Measurements from ENCODE around the gene PQBP1.

The PQBP1 gene

DNA sequence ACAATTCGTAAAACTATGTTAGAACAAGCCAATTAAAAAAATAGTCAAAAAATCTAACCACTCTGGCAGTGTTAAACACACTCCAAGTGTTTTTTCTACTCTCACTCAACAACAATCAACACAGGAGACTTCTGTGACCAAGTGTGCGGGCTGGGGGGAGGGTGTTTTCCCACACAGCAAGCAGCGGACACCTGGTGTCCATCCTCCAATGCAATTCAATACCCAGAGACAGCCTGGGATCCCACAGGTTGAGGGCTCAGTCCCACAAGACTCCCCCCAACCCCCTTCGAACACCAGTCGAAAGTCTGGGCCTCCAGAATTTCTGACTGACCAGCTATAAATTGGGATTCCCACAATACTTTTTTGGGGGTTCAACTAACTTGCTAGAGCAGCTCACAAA lies 29.4 kb downstream of the PQBP1 start:
- H3K9me3 Mint-ChIP-seq, result no peaks in the 10 kb centered on the region
- no peak overlapping the region for H3K27ac Mint-ChIP-seq
- no peak overlapping the region for H3K4me3 Mint-ChIP-seq
- peaks cover 33% of the 10 kb centered on the region for H3K4me1 Mint-ChIP-seq (ENCODE audit: low read depth)
- no peaks in the 10 kb centered on the region for H3K27me3 Mint-ChIP-seq
- peaks cover 36% of the 10 kb centered on the region for H3K36me3 Mint-ChIP-seq (ENCODE audit: low read depth)

DNA sequence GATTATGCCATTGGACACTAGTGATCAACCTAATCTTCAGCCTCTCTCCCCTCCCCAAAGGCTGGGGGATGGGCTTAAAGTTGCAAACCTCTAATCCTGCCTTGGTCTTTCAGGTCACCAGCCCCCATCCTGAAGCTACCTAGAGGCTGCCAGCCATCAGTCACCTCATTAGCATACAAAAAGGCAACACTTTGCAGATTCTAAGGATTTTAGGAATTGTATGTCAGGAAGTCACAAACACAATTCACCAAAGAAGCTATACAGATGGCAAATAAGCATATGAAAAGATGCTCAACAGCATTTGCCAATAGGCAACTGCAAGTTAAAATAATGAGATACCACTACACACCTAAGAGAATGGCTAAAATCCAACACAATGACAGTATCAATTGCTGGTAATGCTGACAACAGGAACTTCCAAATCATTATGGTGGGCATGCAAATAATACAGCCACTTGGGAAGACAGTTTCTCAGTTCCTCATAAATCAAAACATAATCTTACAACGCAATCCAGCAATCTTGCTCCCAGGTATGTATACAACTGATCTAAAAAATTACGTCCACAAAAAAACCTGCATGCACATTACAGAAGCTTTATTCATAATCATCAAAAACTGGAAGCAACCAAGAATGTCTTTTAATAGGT lies 30.1 kb downstream of the PQBP1 start:
- H3K4me3 Mint-ChIP-seq, result no peak overlapping the region
- peaks cover 30% of the 10 kb centered on the region for H3K4me1 Mint-ChIP-seq (ENCODE audit: low read depth)
- H3K27ac Mint-ChIP-seq, result no peak overlapping the region
- H3K27me3 Mint-ChIP-seq, result no peaks in the 10 kb centered on the region
- peaks cover 36% of the 10 kb centered on the region for H3K36me3 Mint-ChIP-seq (ENCODE audit: low read depth)
- H3K9me3 Mint-ChIP-seq, result no peaks in the 10 kb centered on the region

DNA sequence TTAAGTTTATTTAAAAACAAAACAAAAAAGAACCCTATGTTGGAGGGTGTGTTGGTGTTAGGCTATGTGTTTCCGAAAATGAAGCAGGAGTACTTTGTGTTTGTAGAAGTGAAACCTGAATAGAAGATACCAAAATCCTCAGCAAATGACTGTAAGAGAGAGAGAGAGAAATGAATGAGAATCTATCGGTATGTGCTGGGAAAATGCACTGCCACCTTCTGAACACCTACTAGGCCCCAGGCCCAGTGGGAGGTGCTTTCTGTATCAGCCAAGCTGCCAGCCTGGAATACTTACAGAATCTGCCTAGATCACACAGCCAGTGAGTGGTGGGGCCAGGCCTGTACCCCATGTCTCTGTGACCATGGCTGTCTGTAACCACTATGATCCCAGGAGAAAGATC lies 36.0 kb downstream of the PQBP1 start:
- H3K4me1 Mint-ChIP-seq (ENCODE audit: low read depth), result peaks cover 57% of the 10 kb centered on the region
- peak overlapping the region; percentile 48 for H3K4me3 Mint-ChIP-seq
- H3K36me3 Mint-ChIP-seq (ENCODE audit: low read depth), result peaks cover 42% of the 10 kb centered on the region
- no peaks in the 10 kb centered on the region for H3K9me3 Mint-ChIP-seq
- peak overlapping the region; percentile 97 for H3K27ac Mint-ChIP-seq
- H3K27me3 Mint-ChIP-seq, result no peaks in the 10 kb centered on the region

DNA sequence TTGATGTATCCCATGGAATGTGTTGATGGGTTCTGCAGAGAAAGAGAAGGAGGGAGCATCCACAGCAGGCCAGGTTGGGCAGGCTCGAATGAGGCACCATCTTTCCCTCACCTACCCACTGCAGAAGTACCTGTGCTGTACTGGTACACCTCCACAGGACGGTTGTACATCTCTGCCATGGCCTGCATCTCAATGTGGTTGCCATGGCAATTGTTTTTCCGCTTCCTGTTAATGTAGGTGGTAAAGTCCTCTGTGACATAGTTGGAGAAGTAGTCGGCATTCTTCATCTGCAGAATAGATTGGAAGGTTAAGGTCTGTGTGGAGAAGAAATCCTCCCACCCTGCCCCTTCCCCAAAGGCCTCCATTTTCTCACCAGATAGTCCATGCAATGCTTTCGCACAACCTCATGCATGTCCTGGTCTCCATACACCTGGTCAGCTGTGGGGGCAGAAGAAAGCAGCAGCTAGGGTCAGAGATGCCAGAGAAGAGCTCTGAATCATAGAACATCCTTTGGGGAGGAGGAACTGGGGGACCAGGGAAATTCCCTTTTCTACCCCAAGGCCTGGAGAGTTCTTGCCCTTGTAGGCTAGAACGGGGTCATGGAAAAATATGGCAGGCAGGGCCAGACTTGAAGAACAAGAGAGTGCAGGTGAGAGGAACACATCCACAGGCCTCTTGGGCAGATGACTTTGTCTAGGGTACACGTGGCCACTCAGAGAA lies 37.0 kb downstream of the PQBP1 start:
- Mint-ChIP-seq H3K27ac (peak overlapping the region; percentile 97), H3K9me3 (no peaks in the 10 kb centered on the region), H3K27me3 (no peaks in the 10 kb centered on the region), H3K36me3 (ENCODE audit: low read depth) (peaks cover 42% of the 10 kb centered on the region), H3K4me3 (peak overlapping the region; percentile 73), H3K4me1 (ENCODE audit: low read depth) (peaks cover 67% of the 10 kb centered on the region)

DNA sequence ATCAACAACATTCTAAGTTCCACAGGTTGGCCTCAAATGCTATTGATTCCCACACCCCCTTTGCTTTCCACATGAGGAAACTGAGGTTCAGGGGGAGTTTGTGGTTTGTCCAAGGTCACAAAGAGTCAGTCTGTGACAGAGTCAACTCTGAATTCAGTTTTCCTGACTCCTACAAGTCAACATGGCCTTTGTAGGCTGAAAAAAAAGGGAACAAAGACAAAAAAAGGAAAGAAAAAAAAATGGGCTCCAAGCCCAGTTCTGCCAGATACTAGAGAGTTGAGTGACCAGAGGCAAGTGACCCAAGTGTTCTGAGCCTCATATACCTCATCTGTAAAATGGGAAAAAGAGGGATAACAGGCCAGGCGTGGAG lies 37.6 kb downstream of the PQBP1 start:
- peak overlapping the region; percentile 73 for H3K4me3 Mint-ChIP-seq
- H3K27ac Mint-ChIP-seq, result peak overlapping the region; percentile 97
- no peaks in the 10 kb centered on the region for H3K9me3 Mint-ChIP-seq
- peaks cover 43% of the 10 kb centered on the region for H3K36me3 Mint-ChIP-seq (ENCODE audit: low read depth)
- peaks cover 72% of the 10 kb centered on the region for H3K4me1 Mint-ChIP-seq (ENCODE audit: low read depth)
- H3K27me3 Mint-ChIP-seq, result no peaks in the 10 kb centered on the region

DNA sequence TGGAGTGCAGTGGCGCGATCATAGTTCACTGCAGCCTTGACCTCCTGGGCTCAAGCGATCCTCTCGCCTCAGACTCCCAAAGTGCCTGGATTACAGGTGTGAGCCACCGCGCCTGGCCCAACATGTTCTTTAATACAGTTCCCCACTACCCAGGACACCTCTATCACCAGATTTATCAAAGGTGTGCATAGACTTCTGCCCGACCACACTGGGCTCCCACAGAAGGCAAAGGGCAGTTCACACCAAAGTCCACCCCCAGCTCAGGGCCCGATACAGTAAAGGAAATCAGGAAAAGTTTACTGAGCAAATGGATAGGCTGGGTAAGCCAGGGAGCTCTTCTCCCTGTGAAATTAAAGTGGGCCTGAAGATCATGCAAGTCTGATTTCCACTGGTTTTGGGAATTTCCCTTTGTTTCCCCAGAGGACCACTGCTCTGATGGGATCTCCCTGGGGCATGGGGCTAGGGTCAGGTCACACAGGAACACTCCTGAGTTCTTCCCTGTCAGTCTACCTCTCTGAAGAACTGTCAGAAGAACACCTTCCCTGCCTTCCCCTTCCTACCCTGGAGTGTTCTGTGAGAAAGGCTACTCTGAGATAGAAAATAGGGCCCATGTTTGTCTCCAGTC lies 38.8 kb downstream of the PQBP1 start:
- H3K4me3 Mint-ChIP-seq, result peak overlapping the region; percentile 83
- no peaks in the 10 kb centered on the region for H3K9me3 Mint-ChIP-seq

GRCh38 chrX:48937054-48937907 lies 39.6 kb downstream of the PQBP1 start:
- Mint-ChIP-seq H3K9me3 (no peaks in the 10 kb centered on the region), H3K36me3 (ENCODE audit: low read depth) (peaks cover 50% of the 10 kb centered on the region), H3K4me1 (ENCODE audit: low read depth) (peaks cover 90% of the 10 kb centered on the region), H3K4me3 (peak overlapping the region; percentile 83), H3K27me3 (no peaks in the 10 kb centered on the region), H3K27ac (peak overlapping the region; percentile 97)

More for the DNA sequence above, 38.8 kb downstream of the PQBP1 start:
- peaks cover 43% of the 10 kb centered on the region for H3K36me3 Mint-ChIP-seq (ENCODE audit: low read depth)
- peaks cover 83% of the 10 kb centered on the region for H3K4me1 Mint-ChIP-seq (ENCODE audit: low read depth)
- peak overlapping the region; percentile 97 for H3K27ac Mint-ChIP-seq
- no peaks in the 10 kb centered on the region for H3K27me3 Mint-ChIP-seq

- Mint-ChIP-seq H3K27ac (peak overlapping the region; percentile 97), H3K27me3 (no peaks in the 10 kb centered on the region), H3K4me3 (peak overlapping the region; percentile 83), H3K9me3 (no peaks in the 10 kb centered on the region), H3K36me3 (ENCODE audit: low read depth) (peaks cover 52% of the 10 kb centered on the region), H3K4me1 (ENCODE audit: low read depth) (peaks cover 98% of the 10 kb centered on the region)
These were observed 41.1 kb downstream of the PQBP1 start for GRCh38 chrX:48938721-48939425.

- Mint-ChIP-seq H3K27ac (peak overlapping the region; percentile 97), H3K9me3 (no peaks in the 10 kb centered on the region), H3K4me1 (ENCODE audit: low read depth) (peaks cover 96% of the 10 kb centered on the region), H3K4me3 (peak overlapping the region; percentile 83), H3K27me3 (no peaks in the 10 kb centered on the region), H3K36me3 (ENCODE audit: low read depth) (peaks cover 44% of the 10 kb centered on the region)
These were observed 41.9 kb downstream of the PQBP1 start for GRCh38 chrX:48939524-48940228.

DNA sequence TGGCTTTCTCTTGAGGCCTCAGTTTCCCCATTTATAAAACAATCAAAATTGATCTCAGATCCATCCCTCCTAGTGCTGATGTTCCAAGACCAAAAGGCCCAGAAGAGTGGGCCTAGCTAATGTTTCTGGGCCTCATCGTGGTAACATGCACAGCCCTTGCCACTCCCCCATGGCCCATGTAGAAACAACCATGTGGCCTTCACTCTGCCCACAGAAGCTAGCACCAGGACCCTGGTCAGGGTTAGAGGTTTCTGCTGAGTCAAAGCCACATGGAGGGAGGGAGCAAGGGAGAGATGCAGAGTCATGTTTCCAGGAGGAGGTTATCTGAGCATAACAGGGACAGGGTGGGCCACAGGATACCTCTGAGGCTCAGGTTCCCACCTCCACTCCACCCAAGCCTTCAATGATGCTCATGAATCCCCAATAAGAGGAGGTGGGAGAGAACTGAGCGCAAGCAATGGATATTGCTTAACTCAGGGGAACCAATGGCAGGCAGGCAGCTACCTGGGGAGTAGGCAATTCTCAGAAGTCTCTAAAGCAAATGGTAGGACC lies 42.8 kb downstream of the PQBP1 start:
- Mint-ChIP-seq H3K27ac (peak overlapping the region; percentile 97), H3K4me1 (ENCODE audit: low read depth) (peaks cover 88% of the 10 kb centered on the region), H3K4me3 (peak overlapping the region; percentile 83), H3K9me3 (no peaks in the 10 kb centered on the region), H3K36me3 (ENCODE audit: low read depth) (peaks cover 36% of the 10 kb centered on the region), H3K27me3 (no peaks in the 10 kb centered on the region)

DNA sequence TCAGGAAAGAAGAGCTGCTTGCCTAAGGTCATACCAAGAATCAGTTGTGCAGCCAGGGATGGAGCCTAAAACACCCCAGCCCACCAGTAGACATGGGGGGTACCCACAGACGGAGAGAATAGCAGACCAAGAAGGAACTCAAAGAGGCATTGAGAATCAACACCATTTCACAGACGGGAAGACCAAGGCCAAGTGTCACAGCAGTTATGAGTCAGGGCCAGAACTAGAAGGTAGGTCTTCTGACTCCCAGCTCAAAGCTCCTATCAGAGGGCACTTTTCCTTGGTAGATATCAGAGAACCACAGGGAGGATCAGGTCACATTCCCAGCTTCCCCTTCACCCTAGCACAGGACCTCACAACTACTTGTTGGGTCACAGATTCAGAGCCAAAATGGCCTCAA lies 45.2 kb downstream of the PQBP1 start:
- Mint-ChIP-seq H3K27ac (peak overlapping the region; percentile 90), H3K36me3 (ENCODE audit: low read depth) (peaks cover 31% of the 10 kb centered on the region), H3K4me1 (ENCODE audit: low read depth) (peaks cover 77% of the 10 kb centered on the region), H3K9me3 (no peaks in the 10 kb centered on the region), H3K4me3 (peak overlapping the region; percentile 55), H3K27me3 (no peaks in the 10 kb centered on the region)

DNA sequence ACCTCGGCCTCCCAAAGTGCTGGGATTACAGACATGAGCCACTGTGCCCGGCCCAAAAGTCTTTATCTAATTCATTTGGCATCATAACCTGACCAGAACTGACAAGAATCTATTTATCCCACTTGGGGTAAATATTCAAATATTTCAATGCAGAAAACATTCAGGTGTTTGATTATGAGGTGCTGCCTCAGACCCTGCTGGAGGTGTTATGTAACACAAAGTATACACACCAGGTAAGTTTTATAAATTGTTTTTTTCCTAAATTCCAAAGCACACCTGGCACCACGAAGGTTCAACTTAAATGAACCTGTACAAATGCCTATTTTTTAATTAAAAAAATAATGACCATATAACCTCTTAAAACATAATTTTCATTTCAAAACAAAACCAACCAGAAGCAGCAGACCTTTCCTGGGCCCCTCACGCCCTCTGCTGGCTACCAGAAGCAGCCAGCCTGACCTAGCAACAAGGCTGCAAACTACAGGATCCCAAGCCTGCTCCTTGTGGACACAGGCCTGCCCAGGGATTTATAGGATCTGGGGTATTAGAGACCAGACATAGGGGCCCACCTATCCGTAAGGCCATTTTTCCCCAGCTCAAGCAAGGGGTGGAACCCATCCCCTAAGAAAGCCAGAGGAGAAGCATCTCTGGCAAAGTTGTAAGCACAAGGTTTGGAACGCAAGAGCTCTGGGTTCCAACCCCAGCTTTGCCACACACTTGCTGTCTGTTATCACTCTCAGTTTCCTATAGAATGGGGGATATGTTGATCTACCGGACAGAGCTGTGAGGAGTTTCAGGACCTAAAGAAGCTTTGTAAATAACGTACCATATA lies 48.0 kb downstream of the PQBP1 start:
- H3K4me3 Mint-ChIP-seq, result no peak overlapping the region
- H3K36me3 Mint-ChIP-seq (ENCODE audit: low read depth), result peaks cover 26% of the 10 kb centered on the region
- H3K27ac Mint-ChIP-seq, result no peak overlapping the region
- H3K27me3 Mint-ChIP-seq, result no peaks in the 10 kb centered on the region
- no peaks in the 10 kb centered on the region for H3K9me3 Mint-ChIP-seq
- H3K4me1 Mint-ChIP-seq (ENCODE audit: low read depth), result peaks cover 55% of the 10 kb centered on the region

- no peak overlapping the region for H3K27ac Mint-ChIP-seq
- no peak overlapping the region for H3K4me3 Mint-ChIP-seq
These were observed 50.9 kb downstream of the PQBP1 start for GRCh38 chrX:48948589-48948988.

More at GRCh38 chrX:48948589-48948988, 50.9 kb downstream of the PQBP1 start:
- H3K9me3 Mint-ChIP-seq, result no peaks in the 10 kb centered on the region
- H3K27me3 Mint-ChIP-seq, result no peaks in the 10 kb centered on the region
- peaks cover 48% of the 10 kb centered on the region for H3K4me1 Mint-ChIP-seq (ENCODE audit: low read depth)
- peaks cover 4% of the 10 kb centered on the region for H3K36me3 Mint-ChIP-seq (ENCODE audit: low read depth)

Data from stimulated activated naive CD8-positive, alpha-beta T cell treated with anti-CD3 and anti-CD28 coated beads, Interleukin-15, Interleukin-2, amounts not matched to agents 100 ng/mL and 50 ng/mL, for 24 hours (primary cell).